HL-60 (cell line): ENCODE data around the gene SMIM17.

Source experiments
- DNase-seq, 2 experiments: peaks; one replicate each; pipeline ENCODE4 v3.0.0-alpha.2; 2010 to 2020; ENCODE audit warnings: low read depth in 1 of 2, low spot score in 1 of 2
- H3K27ac ChIP-seq: fragments of 250-450 bp; sonication (Bioruptor Pico); replicated peaks from 2 replicates; pipeline ENCODE4 v1.5.1; 2020; ENCODE audit warnings: mild to moderate bottlenecking, moderate library complexity
- H3K27me3 ChIP-seq: fragments of 250-450 bp; sonication (Bioruptor Pico); 2 replicates; pipeline ENCODE4 v1.5.1; 2021; ENCODE audit warnings: mild to moderate bottlenecking, moderate library complexity; ENCODE audit not compliant: insufficient read depth, poor library complexity, severe bottlenecking
- H3K4me3 ChIP-seq: replicated peaks from 2 replicates; pipeline ENCODE4 v1.5.1; 2011; ENCODE audit warnings: mild to moderate bottlenecking, control low read depth, low read length; ENCODE audit not compliant: insufficient read depth
- GABPA ChIP-seq: IDR thresholded peaks from 2 replicates; pipeline ENCODE4 v1.6.1; 2012; ENCODE audit warnings: low read depth
- POLR2AphosphoS5 ChIP-seq: IDR thresholded peaks from 2 replicates; pipeline ENCODE4 v1.6.1; 2012; ENCODE audit warnings: low read depth
- SPI1 ChIP-seq: IDR thresholded peaks from 2 replicates; pipeline ENCODE4 v1.6.1; 2012; ENCODE audit warnings: low read depth, mild to moderate bottlenecking, borderline replicate concordance
- TF ChIP-seq, protein P1 (sequence below): IDR thresholded peaks from 2 replicates; pipeline ENCODE4 v1.6.1; 2012; ENCODE audit warnings: low read depth; ENCODE audit not compliant: insufficient replicate concordance
- TF ChIP-seq, protein P2 (sequence below): IDR thresholded peaks from one replicate; pipeline ENCODE4 v1.5.1; 2011; ENCODE audit warnings: low read length, control low read depth, inconsistent platforms; ENCODE audit not compliant: insufficient read depth

SMIM17 gene

GRCh38 chr19:56667311-56667870 lies 24.4 kb downstream of the SMIM17 start:
- Histone ChIP-seq H3K4me3 (no peak overlapping the region), H3K27me3 (no peaks in the 10 kb centered on the region), H3K27ac (no peak overlapping the region)
- TF ChIP-seq GABPA (no peak), SPI1 (no peak), POLR2AphosphoS5 (no peak)
- TF ChIP-seq, protein P1, sequence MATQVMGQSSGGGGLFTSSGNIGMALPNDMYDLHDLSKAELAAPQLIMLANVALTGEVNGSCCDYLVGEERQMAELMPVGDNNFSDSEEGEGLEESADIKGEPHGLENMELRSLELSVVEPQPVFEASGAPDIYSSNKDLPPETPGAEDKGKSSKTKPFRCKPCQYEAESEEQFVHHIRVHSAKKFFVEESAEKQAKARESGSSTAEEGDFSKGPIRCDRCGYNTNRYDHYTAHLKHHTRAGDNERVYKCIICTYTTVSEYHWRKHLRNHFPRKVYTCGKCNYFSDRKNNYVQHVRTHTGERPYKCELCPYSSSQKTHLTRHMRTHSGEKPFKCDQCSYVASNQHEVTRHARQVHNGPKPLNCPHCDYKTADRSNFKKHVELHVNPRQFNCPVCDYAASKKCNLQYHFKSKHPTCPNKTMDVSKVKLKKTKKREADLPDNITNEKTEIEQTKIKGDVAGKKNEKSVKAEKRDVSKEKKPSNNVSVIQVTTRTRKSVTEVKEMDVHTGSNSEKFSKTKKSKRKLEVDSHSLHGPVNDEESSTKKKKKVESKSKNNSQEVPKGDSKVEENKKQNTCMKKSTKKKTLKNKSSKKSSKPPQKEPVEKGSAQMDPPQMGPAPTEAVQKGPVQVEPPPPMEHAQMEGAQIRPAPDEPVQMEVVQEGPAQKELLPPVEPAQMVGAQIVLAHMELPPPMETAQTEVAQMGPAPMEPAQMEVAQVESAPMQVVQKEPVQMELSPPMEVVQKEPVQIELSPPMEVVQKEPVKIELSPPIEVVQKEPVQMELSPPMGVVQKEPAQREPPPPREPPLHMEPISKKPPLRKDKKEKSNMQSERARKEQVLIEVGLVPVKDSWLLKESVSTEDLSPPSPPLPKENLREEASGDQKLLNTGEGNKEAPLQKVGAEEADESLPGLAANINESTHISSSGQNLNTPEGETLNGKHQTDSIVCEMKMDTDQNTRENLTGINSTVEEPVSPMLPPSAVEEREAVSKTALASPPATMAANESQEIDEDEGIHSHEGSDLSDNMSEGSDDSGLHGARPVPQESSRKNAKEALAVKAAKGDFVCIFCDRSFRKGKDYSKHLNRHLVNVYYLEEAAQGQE, result no peak
- TF ChIP-seq, protein P2, sequence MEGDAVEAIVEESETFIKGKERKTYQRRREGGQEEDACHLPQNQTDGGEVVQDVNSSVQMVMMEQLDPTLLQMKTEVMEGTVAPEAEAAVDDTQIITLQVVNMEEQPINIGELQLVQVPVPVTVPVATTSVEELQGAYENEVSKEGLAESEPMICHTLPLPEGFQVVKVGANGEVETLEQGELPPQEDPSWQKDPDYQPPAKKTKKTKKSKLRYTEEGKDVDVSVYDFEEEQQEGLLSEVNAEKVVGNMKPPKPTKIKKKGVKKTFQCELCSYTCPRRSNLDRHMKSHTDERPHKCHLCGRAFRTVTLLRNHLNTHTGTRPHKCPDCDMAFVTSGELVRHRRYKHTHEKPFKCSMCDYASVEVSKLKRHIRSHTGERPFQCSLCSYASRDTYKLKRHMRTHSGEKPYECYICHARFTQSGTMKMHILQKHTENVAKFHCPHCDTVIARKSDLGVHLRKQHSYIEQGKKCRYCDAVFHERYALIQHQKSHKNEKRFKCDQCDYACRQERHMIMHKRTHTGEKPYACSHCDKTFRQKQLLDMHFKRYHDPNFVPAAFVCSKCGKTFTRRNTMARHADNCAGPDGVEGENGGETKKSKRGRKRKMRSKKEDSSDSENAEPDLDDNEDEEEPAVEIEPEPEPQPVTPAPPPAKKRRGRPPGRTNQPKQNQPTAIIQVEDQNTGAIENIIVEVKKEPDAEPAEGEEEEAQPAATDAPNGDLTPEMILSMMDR, result no peak
- DNase-seq, result no peak

DNA sequence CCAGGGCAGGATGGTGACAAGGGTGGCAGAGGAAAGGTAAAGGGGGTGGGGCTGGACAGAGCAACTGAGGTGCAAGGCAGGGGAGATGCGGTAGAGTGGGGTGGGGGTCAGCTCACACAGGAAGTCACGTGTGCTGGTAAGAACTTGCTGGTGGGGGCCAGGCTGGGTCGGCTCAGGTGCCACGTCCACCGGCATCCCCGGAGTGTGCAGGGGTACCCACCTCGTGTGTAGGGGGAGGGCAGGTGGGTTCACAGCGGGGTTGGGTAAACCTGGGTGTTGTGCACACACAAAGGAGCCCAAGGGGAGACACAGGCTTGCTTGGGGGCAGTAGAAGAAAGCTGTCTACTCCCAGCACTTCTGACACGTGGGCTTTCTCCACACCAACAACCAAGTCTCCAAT lies 25.7 kb downstream of the SMIM17 start:
- no peak overlapping the region for H3K4me3 ChIP-seq
- no peak overlapping the region for H3K27ac ChIP-seq
- no peak for DNase-seq
- no peaks in the 10 kb centered on the region for H3K27me3 ChIP-seq
- TF ChIP-seq, protein P2, result no peak
- TF ChIP-seq SPI1 (no peak), GABPA (no peak), POLR2AphosphoS5 (no peak)
- TF ChIP-seq, protein P1, result no peak

- Histone ChIP-seq H3K4me3 (no peak overlapping the region), H3K27ac (no peak overlapping the region), H3K27me3 (no peaks in the 10 kb centered on the region)
- DNase-seq, result no peak
- no peak for TF ChIP-seq POLR2AphosphoS5
- TF ChIP-seq, protein P2, result no peak
- TF ChIP-seq, protein P1, result no peak
- TF ChIP-seq GABPA, result no peak
- no peak for TF ChIP-seq SPI1
Observed at GRCh38 chr19:56670401-56670960, 27.5 kb downstream of the SMIM17 start.
